H9 (cell line): ENCODE data around the gene CRHR1. TPM values are rescaled to one million over a fixed set of nuclear protein-coding genes. Genes with fewer than 3 reads are reported as not detected.

Experiments
- DNase-seq: peaks from one replicate; pipeline ENCODE4 v3.0.0-alpha.2; 2017
- H2AFZ ChIP-seq: one replicate; pipeline ENCODE4 v1.6.1; 2013; ENCODE audit warnings: mild to moderate bottlenecking, low read length, control low read depth, moderate library complexity
- H2AK5ac ChIP-seq: 2 replicates; pipeline ENCODE4 v1.6.1; 2013; ENCODE audit warnings: low read length, control low read depth, mixed read lengths; ENCODE audit not compliant: insufficient read length
- H2BK120ac ChIP-seq: one replicate; pipeline ENCODE4 v1.6.1; 2013; ENCODE audit warnings: low read depth, mild to moderate bottlenecking, low read length, control low read depth, inconsistent platforms; ENCODE audit not compliant: poor library complexity, severe bottlenecking
- H2BK12ac ChIP-seq: 2 replicates; pipeline ENCODE4 v1.6.1; 2013; ENCODE audit warnings: low read length, control low read depth, mixed read lengths, low read depth; ENCODE audit not compliant: insufficient read length
- H2BK15ac ChIP-seq: 2 replicates; pipeline ENCODE4 v1.6.1; 2013; ENCODE audit warnings: low read depth, low read length, control low read depth
- H2BK20ac ChIP-seq: one replicate; pipeline ENCODE4 v1.6.1; 2013; ENCODE audit warnings: low read depth, mild to moderate bottlenecking, low read length, control low read depth, inconsistent platforms; ENCODE audit not compliant: poor library complexity, severe bottlenecking
- H2BK5ac ChIP-seq: 2 replicates; pipeline ENCODE4 v1.6.1; 2013; ENCODE audit warnings: low read length, control low read depth, mixed read lengths; ENCODE audit not compliant: insufficient read length
- H3K14ac ChIP-seq: 2 replicates; pipeline ENCODE4 v1.6.1; 2013; ENCODE audit warnings: low read length, control low read depth; ENCODE audit not compliant: insufficient read depth
- H3K18ac ChIP-seq: 2 replicates; pipeline ENCODE4 v1.6.1; 2013; ENCODE audit warnings: low read depth, mild to moderate bottlenecking, mixed read lengths, low read length, control low read depth; ENCODE audit not compliant: insufficient read length
- H3K23ac ChIP-seq: 2 replicates; pipeline ENCODE4 v1.6.1; 2013; ENCODE audit warnings: low read length, control low read depth, mixed read lengths, low read depth; ENCODE audit not compliant: insufficient read length
- H3K23me2 ChIP-seq: 2 replicates; pipeline ENCODE4 v1.6.1; 2013; ENCODE audit warnings: low read depth, mild to moderate bottlenecking, mixed read lengths, low read length, control low read depth; ENCODE audit not compliant: insufficient read length, poor library complexity, severe bottlenecking
- H3K27ac ChIP-seq: 2 replicates; pipeline ENCODE4 v1.5.1; 2013; ENCODE audit warnings: low read length, control low read depth, mixed read lengths, low read depth; ENCODE audit not compliant: insufficient read length
- H3K27me3 ChIP-seq: 2 replicates; pipeline ENCODE4 v1.6.1; 2013; ENCODE audit warnings: low read length, control low read depth, inconsistent platforms; ENCODE audit not compliant: insufficient read depth
- H3K4ac ChIP-seq: 2 replicates; pipeline ENCODE4 v1.6.1; 2013; ENCODE audit warnings: low read depth, mild to moderate bottlenecking, control low read depth, inconsistent platforms, low read length, moderate library complexity
- H3K4me1 ChIP-seq: 2 replicates; pipeline ENCODE4 v1.6.1; 2013; ENCODE audit warnings: low read length, control low read depth, inconsistent platforms; ENCODE audit not compliant: insufficient read depth
- H3K4me2 ChIP-seq: 2 replicates; pipeline ENCODE4 v1.6.1; 2013; ENCODE audit warnings: low read length, control low read depth, mixed read lengths; ENCODE audit not compliant: insufficient read length, insufficient read depth
- H3K56ac ChIP-seq: 2 replicates; pipeline ENCODE4 v1.6.1; 2013; ENCODE audit warnings: low read depth, mild to moderate bottlenecking, mixed read lengths, low read length, control low read depth; ENCODE audit not compliant: insufficient read length
- H3K79me1 ChIP-seq: 2 replicates; pipeline ENCODE4 v1.6.1; 2013; ENCODE audit warnings: low read depth, mild to moderate bottlenecking, moderate library complexity, low read length, control low read depth, inconsistent platforms; ENCODE audit not compliant: insufficient read depth, poor library complexity, severe bottlenecking
- H3K79me2 ChIP-seq: 2 replicates; pipeline ENCODE4 v1.6.1; 2013; ENCODE audit warnings: low read length, control low read depth, inconsistent platforms; ENCODE audit not compliant: insufficient read depth
- H3K9ac ChIP-seq: 2 replicates; pipeline ENCODE4 v1.6.1; 2013; ENCODE audit warnings: low read length, control low read depth, mixed read lengths; ENCODE audit not compliant: insufficient read length; ENCODE audit errors: extremely low read depth
- H3K9me3 ChIP-seq: one replicate; pipeline ENCODE4 v1.6.1; 2013; ENCODE audit warnings: low read depth, low read length, inconsistent platforms; ENCODE audit not compliant: control insufficient read depth
- H3T11ph ChIP-seq: one replicate; pipeline ENCODE4 v1.6.1; 2013; ENCODE audit warnings: mild to moderate bottlenecking, low read length, control low read depth, inconsistent platforms
- H4K20me1 ChIP-seq: one replicate; pipeline ENCODE4 v1.6.1; 2013; ENCODE audit not compliant: control insufficient read depth, insufficient read length, insufficient read depth
- H4K5ac ChIP-seq: 2 replicates; pipeline ENCODE4 v1.6.1; 2013; ENCODE audit warnings: low read depth, mild to moderate bottlenecking, mixed read lengths, low read length, control low read depth; ENCODE audit not compliant: insufficient read length
- H4K8ac ChIP-seq: replicated peaks from 2 replicates; pipeline ENCODE4 v1.6.1; 2013; ENCODE audit warnings: low read length, control low read depth, mixed read lengths, low read depth; ENCODE audit not compliant: insufficient read length
- H4K91ac ChIP-seq: 2 replicates; pipeline ENCODE4 v1.6.1; 2013; ENCODE audit warnings: low read depth, mild to moderate bottlenecking, moderate library complexity, mixed read lengths, low read length, control low read depth; ENCODE audit not compliant: insufficient read length
- H3K27ac Mint-ChIP-seq, 3 experiments: 2 replicates in 2 of 3; 3 replicates in 1 of 3; pipeline ENCODE4 v1.8.0; 2020 to 2021; ENCODE audit warnings: mixed read lengths in 3 of 3, mild to moderate bottlenecking in 1 of 3, moderate library complexity in 1 of 3
- H3K27me3 Mint-ChIP-seq: 2 replicates; pipeline ENCODE4 v1.8.0; 2021; ENCODE audit warnings: low read depth, mild to moderate bottlenecking, moderate library complexity, mixed read lengths
- H3K36me3 Mint-ChIP-seq, 3 experiments: 2 replicates in 2 of 3; 3 replicates in 1 of 3; pipeline ENCODE4 v1.8.0; 2020 to 2021; ENCODE audit warnings: low read depth in 3 of 3, mixed read lengths in 3 of 3; ENCODE audit not compliant: insufficient read depth in 1 of 3
- H3K4me1 Mint-ChIP-seq, 2 experiments: 2 replicates each; pipeline ENCODE4 v1.8.0; 2020; ENCODE audit warnings: mixed read lengths in 2 of 2
- H3K4me3 Mint-ChIP-seq, 2 experiments: 2 replicates in 1 of 2; 3 replicates in 1 of 2; pipeline ENCODE4 v1.8.0; 2020 to 2021; ENCODE audit warnings: mild to moderate bottlenecking in 2 of 2, mixed read lengths in 2 of 2, moderate library complexity in 1 of 2
- H3K9me3 Mint-ChIP-seq, 2 experiments: 2 replicates in 1 of 2; 3 replicates in 1 of 2; pipeline ENCODE4 v1.8.0; 2020; ENCODE audit warnings: mild to moderate bottlenecking in 2 of 2, mixed read lengths in 2 of 2, moderate library complexity in 1 of 2
- CTCF ChIP-seq: fragments of 200-600 bp; sonication (generic); conservative IDR thresholded peaks from 3 replicates; pipeline ENCODE4 v1.8.0; 2021; ENCODE audit warnings: antibody characterized with exemption, mild to moderate bottlenecking
- WGBS: extraction: QIAGEN DNeasy Blood & Tissue Kit; methylation state at CpG from one replicate; pipeline ENCODE4 v1.1.7; 2013; ENCODE audit warnings: missing lambda C conversion rate, low lambda C conversion rate, mixed read lengths; ENCODE audit not compliant: insufficient read length; ENCODE audit errors: extremely low coverage; 5-methylcytosine and 5-hydroxymethylcytosine counted together
- total RNA-seq: library from RNA; stranded (reverse); gene quantifications from 2 replicates; pipeline ENCODE4 v1.2.1, GENCODE V29; 2021

The CRHR1 gene
- total RNA-seq, 1 experiment from 2014 or later, result 0.52 TPM

- Histone ChIP-seq H3K9ac (no peak overlapping the region), H2BK120ac (no peak overlapping the region), H3K23me2 (no peaks in the 10 kb centered on the region), H3K79me2 (no peaks in the 10 kb centered on the region), H3K14ac (no peak overlapping the region), H2AK5ac (no peak overlapping the region), H2BK15ac (no peak overlapping the region), H3T11ph (no peak overlapping the region), H4K5ac (no peak overlapping the region), H3K9me3 (no peaks in the 10 kb centered on the region), H2BK5ac (no peak overlapping the region), H3K4ac (no peak overlapping the region), H4K8ac (no peak overlapping the region), H4K91ac (no peak overlapping the region), H4K20me1 (no peaks in the 10 kb centered on the region), H3K4me2 (no peak overlapping the region), H3K27ac (no peak overlapping the region), H3K56ac (no peak overlapping the region), H3K23ac (no peak overlapping the region), H3K79me1 (no peaks in the 10 kb centered on the region), H3K27me3 (peaks cover 11% of the 10 kb centered on the region), H2AFZ (no peak overlapping the region), H2BK20ac (no peak overlapping the region), H3K4me1 (peaks cover 2% of the 10 kb centered on the region; the same call in 1 of the 2 replicates), H2BK12ac (no peak overlapping the region), H3K18ac (no peak overlapping the region)
- peaks cover 29 to 57% of the 10 kb centered on the region in 2 experiments for H3K4me1 Mint-ChIP-seq
- peaks cover 91% of the 10 kb centered on the region for H3K27me3 Mint-ChIP-seq
- no peak for DNase-seq
- no peaks in the 10 kb centered on the region for H3K9me3 Mint-ChIP-seq
- TF ChIP-seq CTCF, result no peak
- no CpG with 5 or more reads among the region's 11 CpGs for WGBS
- no peak overlapping the region for H3K4me3 Mint-ChIP-seq
- H3K36me3 Mint-ChIP-seq, result no peaks in the 10 kb centered on the region; a peak in 2 of 7 replicates
- H3K27ac Mint-ChIP-seq, result no peak overlapping the region
Observed at GRCh38 chr17:45790296-45790922, 6.3 kb downstream of the CRHR1 start.
